ENCODE measurements around the gene SLC22A5.

GRCh38 chr5:132335402-132335801, 34.1 kb upstream of the SLC22A5 start:
- TF ChIP-seq CTCF (IDR thresholded peaks at IDR 0.05): no peak
- no peak for TF ChIP-seq POLR2A (IDR thresholded peaks at IDR 0.05)
